Activated T-helper 17 cell treated with anti-CD3 and anti-CD28 coated beads, Interleukin-2, amount 50 U/mL, for 72 hours (primary cell): ENCODE results near the gene CFAP410. TPM values are rescaled to one million over a fixed set of nuclear protein-coding genes. Genes with fewer than 3 reads are reported as not detected.
A peak's percentile ranks its signal among the peaks of the same experiment; 100 is the strongest.
"Not testable (repeated sequence)": the region's sequence is repeated elsewhere in the genome, so short reads cannot be mapped to it uniquely, and the experiment has no call there.

Source experiments
- ATAC-seq: fragments of 150-1000 bp; cut with Tn5 transposase; replicated peaks from 2 replicates; pipeline ENCODE4 v1.10.0; 2021; ENCODE audit warnings: mild to moderate bottlenecking, moderate library complexity
- H3K27ac Mint-ChIP-seq: one replicate; pipeline ENCODE4 v1.8.0; 2022; ENCODE audit warnings: mixed read lengths
- H3K27me3 Mint-ChIP-seq: one replicate; pipeline ENCODE4 v1.8.0; 2022; ENCODE audit warnings: mixed read lengths
- H3K36me3 Mint-ChIP-seq: one replicate; pipeline ENCODE4 v1.8.0; 2022; ENCODE audit warnings: low read depth, mild to moderate bottlenecking, mixed read lengths
- H3K4me1 Mint-ChIP-seq: one replicate; pipeline ENCODE4 v1.8.0; 2022; ENCODE audit warnings: mixed read lengths
- H3K4me3 Mint-ChIP-seq: one replicate; pipeline ENCODE4 v1.8.0; 2022; ENCODE audit warnings: mild to moderate bottlenecking, mixed read lengths
- H3K9me3 Mint-ChIP-seq: one replicate; pipeline ENCODE4 v1.8.0; 2022; ENCODE audit warnings: mixed read lengths
- total RNA-seq, 2 donors: library from RNA; stranded (reverse); gene quantifications; one replicate each; pipeline ENCODE4 v1.2.3, GENCODE V29; 2022

Gene CFAP410
- total RNA-seq, 2 donors from 2014 or later: 13.7 to 16.4 TPM

GRCh38 chr21:44312089-44312488 lies 27.1 kb downstream of the CFAP410 start:
- ATAC-seq: no peak
- Mint-ChIP-seq H3K27ac (no peak overlapping the region), H3K4me1 (peaks cover 6% of the 10 kb centered on the region), H3K36me3 (peaks cover 52% of the 10 kb centered on the region), H3K27me3 (no peaks in the 10 kb centered on the region), H3K4me3 (no peak overlapping the region), H3K9me3 (no peaks in the 10 kb centered on the region)

DNA sequence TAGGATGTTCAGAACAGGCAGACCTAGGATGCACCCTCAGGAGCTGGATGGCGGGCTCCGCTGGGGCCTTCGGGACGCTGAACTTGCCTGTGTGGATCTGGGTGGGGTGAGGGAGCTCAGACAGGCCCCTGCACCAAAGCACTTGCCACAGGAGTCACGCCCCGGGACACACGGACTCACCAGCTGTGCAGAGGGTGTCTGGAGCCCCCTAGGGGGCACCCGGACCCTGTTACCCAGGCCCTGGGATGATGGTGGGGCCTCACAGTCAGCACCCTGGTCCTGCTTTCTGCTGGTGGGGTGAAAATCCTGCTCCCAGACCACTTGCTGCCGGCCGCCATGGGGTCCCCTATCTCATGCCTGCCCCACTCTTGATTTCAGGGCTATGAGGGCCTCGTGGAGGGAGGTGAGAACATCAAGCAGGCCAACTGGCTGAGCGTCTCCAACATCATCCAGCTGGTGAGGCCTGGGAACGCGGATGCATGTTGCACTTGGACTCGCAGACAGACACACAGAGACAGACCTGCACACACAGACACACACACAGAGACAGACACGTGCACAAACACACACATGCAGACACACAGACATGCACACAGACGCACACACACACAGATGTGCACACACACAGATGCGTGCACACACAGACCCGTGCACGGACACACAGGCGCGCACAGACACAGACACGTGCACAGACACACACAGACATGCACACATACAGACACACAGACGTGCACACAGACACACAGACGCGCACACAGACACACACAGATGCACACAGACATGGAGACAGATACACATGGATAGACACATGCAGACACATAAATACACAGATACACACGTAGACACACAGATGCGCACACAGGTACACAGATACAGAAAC lies 28.3 kb downstream of the CFAP410 start:
- H3K27ac Mint-ChIP-seq: no peak overlapping the region
- H3K27me3 Mint-ChIP-seq: no peaks in the 10 kb centered on the region

DNA sequence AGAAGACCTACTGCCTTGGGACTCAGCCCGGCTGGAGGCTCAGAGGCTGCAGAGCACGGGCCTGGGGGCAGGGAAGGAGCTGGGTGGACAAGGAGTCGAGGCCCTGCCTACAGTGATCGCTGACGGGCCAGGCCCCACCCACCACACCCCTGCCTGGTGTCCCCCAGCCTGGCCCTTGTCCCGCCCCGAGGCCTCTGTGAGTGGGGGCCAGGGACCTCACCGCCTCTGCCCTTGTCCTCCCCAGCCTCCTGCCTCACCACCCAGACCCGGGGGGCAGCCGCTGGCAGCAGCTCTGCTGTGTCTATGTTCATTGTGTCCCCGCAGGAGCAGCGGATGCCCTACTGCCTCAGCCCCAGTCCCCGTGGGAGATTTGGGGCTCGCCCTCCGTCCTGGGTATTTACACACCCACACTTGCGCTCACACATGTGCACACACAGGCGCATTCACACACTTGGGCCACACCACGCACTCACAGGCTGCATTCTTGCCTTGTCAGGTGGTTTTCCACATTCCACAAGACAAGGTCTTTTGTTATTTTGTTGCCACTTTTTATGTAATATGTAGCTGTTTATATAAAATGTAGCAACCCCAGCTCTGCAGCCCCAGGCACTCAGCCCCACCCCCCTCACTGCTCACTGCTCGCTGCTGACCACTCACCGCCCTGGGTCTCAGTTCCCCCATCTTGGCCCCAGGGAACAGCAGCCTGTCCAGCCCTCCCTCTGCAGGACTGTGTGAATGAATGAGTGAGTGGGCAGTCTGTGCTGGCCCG lies 32.1 kb downstream of the CFAP410 start:
- Mint-ChIP-seq H3K9me3 (no peaks in the 10 kb centered on the region), H3K27me3 (no peaks in the 10 kb centered on the region), H3K36me3 (peaks cover 55% of the 10 kb centered on the region), H3K4me3 (no peak overlapping the region), H3K27ac (peak overlapping the region; percentile 63), H3K4me1 (peaks cover 11% of the 10 kb centered on the region)
- ATAC-seq: no peak

More for the DNA sequence above, 28.3 kb downstream of the CFAP410 start:
- H3K36me3 Mint-ChIP-seq: peaks cover 49% of the 10 kb centered on the region
- ATAC-seq: no peak
- H3K4me3 Mint-ChIP-seq: no peak overlapping the region
- H3K9me3 Mint-ChIP-seq: no peaks in the 10 kb centered on the region
- peaks cover 6% of the 10 kb centered on the region for H3K4me1 Mint-ChIP-seq

DNA sequence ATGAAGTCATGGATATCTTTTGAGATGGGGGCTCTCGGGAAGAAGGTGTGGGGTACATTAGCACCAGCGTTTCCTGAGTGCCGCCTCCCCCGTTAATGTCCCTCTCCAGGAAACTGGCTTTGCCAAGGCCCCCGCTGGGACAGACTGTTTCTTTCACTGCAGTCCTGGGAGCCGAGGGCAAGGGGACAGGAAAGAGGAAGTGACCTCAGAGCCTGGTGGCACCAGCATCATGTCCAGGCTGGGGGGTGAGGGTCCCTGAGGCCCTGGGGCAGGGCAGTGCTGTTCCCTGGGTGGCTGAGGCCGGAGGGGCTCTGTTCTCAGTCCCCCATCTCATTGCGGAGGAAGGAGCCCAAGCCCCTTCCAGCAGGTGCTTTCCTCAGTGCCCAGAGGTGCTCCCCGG lies 33.5 kb downstream of the CFAP410 start:
- ATAC-seq: no peak
- no peaks in the 10 kb centered on the region for H3K27me3 Mint-ChIP-seq
- peaks cover 5% of the 10 kb centered on the region for H3K4me1 Mint-ChIP-seq
- peaks cover 54% of the 10 kb centered on the region for H3K36me3 Mint-ChIP-seq
- H3K4me3 Mint-ChIP-seq: no peak overlapping the region
- no peak overlapping the region for H3K27ac Mint-ChIP-seq
- no peaks in the 10 kb centered on the region for H3K9me3 Mint-ChIP-seq

DNA sequence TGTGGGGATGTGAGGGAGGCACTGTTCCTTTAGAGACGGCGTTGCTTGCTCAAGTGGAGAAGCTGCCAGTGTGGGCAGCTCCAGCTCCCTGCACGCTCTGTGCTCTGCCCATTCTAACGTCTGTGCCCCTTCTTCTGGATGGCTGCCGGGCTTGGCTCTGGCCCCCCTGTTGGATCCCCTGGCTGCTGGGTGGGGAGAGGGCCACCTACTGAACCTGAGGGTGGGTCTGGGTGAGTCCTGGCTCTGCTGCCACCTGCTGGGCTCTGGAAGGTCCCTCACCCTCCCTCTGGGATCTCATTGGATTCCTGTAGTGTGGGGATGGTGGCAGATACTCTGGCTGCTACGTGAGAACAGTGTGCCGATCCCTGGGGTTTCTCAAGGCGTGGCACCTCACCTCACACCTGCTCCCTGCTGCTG lies 34.3 kb downstream of the CFAP410 start:
- peak; percentile 25 for ATAC-seq
- peaks cover 55% of the 10 kb centered on the region for H3K36me3 Mint-ChIP-seq
- no peaks in the 10 kb centered on the region for H3K27me3 Mint-ChIP-seq
- peak overlapping the region; percentile 28 for H3K4me3 Mint-ChIP-seq
- H3K9me3 Mint-ChIP-seq: no peaks in the 10 kb centered on the region
- peak overlapping the region; percentile 78 for H3K27ac Mint-ChIP-seq
- H3K4me1 Mint-ChIP-seq: peaks cover 5% of the 10 kb centered on the region

DNA sequence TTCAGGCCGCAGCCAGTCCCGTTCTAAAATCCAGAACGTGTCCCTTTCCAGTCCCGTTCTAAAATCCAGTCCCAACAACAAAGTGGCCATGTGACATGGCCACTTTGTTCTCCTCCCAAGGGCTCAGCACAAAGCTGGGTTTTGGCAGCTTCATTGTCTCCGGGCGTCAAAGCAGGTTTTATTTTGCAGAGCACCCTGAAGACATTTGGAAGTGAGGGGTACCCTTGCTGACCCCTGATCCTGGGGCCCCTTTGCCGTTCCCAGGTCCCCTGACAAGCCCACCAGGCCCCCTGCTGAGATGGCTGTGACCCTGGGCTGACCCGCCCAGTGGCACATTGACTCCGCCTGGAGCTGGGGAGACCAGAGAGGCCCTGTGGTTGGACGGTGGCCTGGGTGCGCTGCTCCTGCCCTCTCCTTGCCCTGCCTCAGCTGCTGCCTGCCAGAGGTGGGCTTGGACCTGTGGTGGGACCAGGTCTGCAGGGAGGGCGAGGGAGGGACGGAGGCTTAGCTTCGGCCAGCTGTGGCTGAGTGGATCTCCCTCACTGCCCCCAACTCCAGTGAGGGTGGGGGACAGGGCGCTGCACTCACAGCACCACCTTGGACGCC lies 35.1 kb downstream of the CFAP410 start:
- Mint-ChIP-seq H3K4me3 (no peak overlapping the region), H3K27me3 (no peaks in the 10 kb centered on the region), H3K36me3 (peaks cover 55% of the 10 kb centered on the region), H3K4me1 (peaks cover 5% of the 10 kb centered on the region), H3K27ac (no peak overlapping the region), H3K9me3 (no peaks in the 10 kb centered on the region)
- no peak for ATAC-seq

DNA sequence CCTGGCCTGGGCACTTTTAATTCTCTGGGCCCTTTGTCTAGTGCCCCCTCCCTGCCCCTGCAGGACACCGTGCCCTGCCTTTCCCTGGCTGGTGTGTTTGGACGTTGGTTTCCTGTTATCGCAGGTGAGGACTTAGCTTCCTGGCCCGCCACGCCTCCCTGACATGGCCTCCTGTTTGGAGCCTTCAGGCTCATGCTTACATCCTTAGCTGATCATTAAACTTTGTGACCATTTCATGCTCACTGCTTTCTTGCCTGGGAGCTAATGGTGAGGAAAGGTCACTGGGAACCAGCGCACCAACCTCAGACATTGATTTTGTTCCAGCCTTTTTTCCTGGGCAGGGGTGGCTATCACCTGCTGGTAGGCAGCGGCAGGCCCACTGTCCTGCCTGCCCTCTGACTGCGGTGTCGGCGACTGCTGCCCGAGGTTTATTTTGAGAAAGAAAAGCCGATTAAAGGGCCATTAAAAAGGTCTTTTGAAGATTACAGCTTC lies 35.7 kb downstream of the CFAP410 start:
- no peaks in the 10 kb centered on the region for H3K27me3 Mint-ChIP-seq
- peak overlapping the region; percentile 81 for H3K27ac Mint-ChIP-seq
- H3K4me1 Mint-ChIP-seq: peaks cover 5% of the 10 kb centered on the region
- peaks cover 49% of the 10 kb centered on the region for H3K36me3 Mint-ChIP-seq
- ATAC-seq: no peak
- peak overlapping the region; percentile 83 for H3K4me3 Mint-ChIP-seq
- no peaks in the 10 kb centered on the region for H3K9me3 Mint-ChIP-seq

GRCh38 chr21:44302573-44303401 lies 36.4 kb downstream of the CFAP410 start:
- not testable (repeated sequence) for ATAC-seq, H3K27me3 Mint-ChIP-seq, H3K9me3 Mint-ChIP-seq, H3K4me1 Mint-ChIP-seq
- Mint-ChIP-seq H3K4me3 (peak overlapping the region; percentile 83), H3K27ac (peak overlapping the region; percentile 85), H3K36me3 (peaks cover 43% of the 10 kb centered on the region)

DNA sequence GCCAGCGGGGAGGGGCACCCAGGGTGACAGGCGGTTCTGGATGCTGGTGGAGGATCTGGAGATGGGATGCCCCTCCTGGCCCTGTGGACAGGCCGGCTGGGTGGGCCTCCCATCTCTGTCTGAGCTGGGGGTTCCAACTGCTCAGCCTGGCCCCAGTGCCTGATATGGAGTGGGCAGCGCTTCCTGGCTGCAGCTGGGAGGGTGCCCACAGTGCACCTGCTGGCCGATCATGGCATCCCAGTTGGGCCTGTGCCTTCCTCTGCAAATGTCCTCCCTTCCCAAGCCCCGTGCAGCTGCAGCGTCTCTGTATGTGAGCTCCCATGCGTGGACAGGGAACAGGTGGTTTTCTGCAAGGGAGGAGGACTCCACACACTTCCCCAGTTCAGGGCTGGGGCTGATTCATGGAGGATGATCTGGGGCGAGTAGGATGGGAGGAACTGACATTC lies 37.2 kb downstream of the CFAP410 start:
- peaks cover 35% of the 10 kb centered on the region for H3K36me3 Mint-ChIP-seq
- ATAC-seq: no peak
- H3K27ac Mint-ChIP-seq: peak overlapping the region; percentile 85
- H3K4me1 Mint-ChIP-seq: peaks cover 9% of the 10 kb centered on the region
- peak overlapping the region; percentile 83 for H3K4me3 Mint-ChIP-seq
- H3K9me3 Mint-ChIP-seq: no peaks in the 10 kb centered on the region
- H3K27me3 Mint-ChIP-seq: no peaks in the 10 kb centered on the region

DNA sequence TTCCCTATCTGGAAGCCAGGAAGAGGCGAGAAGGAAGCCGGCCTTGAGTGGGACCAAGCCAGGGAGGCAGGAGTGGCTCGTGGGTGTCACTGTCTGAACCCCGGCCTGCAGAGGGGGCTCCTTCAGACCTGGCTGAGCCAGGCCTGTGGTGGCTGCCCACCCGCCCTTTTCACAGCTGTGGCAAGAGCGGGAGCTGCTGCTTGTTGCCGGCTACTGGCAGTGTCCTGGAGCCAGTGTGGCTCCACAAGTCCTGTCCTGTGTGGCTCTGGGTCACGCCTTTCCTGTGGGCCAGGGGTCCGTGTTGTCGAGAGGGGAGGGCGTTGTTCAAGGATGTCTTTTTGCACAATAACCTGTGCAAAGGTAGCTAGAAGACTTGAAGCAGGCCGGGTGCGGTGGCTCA lies 38.0 kb downstream of the CFAP410 start:
- Mint-ChIP-seq H3K4me3 (peak overlapping the region; percentile 83), H3K27me3 (no peaks in the 10 kb centered on the region), H3K9me3 (no peaks in the 10 kb centered on the region), H3K4me1 (peaks cover 9% of the 10 kb centered on the region), H3K27ac (peak overlapping the region; percentile 85), H3K36me3 (peaks cover 34% of the 10 kb centered on the region)
- ATAC-seq: no peak

GRCh38 chr21:44300262-44300959 lies 38.8 kb downstream of the CFAP410 start:
- Mint-ChIP-seq H3K9me3 (no peaks in the 10 kb centered on the region), H3K36me3 (peaks cover 34% of the 10 kb centered on the region), H3K27me3 (no peaks in the 10 kb centered on the region), H3K4me1 (peaks cover 9% of the 10 kb centered on the region), H3K27ac (peak overlapping the region; percentile 85), H3K4me3 (peak overlapping the region; percentile 83)
- peak; percentile 54 for ATAC-seq

DNA sequence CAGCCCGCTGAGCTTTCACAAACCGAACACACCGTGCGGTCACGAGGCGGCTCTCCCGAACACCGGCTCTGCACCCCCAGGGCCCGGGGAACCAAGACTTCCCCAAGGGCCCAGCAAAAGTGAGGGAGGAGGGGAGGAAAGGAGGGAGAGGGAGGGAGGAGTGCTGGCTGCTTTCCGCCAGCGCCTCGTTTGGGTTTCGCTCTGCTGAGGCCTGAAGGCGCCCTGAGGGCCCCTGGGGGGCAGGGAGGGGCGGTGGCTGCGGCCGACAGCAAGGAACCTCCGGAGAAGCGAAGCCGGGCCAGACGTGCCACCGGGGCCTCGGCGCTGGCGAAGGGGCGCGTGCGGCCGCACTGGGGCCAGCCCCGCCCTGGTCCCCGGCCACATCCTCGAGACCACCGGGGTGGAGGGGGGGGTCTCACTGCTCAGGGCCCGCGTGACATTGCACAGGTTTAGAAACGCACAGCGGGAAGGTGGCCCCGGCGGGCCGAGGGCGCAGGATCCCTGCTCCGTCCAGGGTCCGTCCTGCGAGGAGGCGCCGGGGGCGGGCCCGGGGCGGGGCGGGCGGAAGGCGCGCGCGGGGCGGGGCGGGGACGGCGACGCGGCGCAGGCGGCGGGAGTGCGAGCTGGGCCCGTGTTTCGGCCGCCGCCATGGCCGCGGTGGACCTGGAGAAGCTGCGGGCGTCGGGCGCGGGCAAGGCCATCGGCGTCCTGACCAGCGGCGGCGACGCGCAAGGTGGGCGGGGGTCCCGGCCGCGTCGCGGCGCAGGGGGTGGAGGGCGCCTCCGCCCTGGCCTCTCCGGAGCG lies 39.5 kb downstream of the CFAP410 start, which contains the start of gene PFKL:
Gene PFKL, plus strand, starts transcription at position 596 of the 804 bp plus-strand sequence. Its CDS starts 53 bp downstream, at position 649.
- peak within 1 kb of the TSS; percentile 87 for H3K4me3 Mint-ChIP-seq
- no peaks in the 10 kb centered on the region for H3K27me3 Mint-ChIP-seq
- no peaks in the 10 kb centered on the region for H3K9me3 Mint-ChIP-seq
- peaks cover 27% of the 10 kb centered on the region for H3K36me3 Mint-ChIP-seq
- peak within 1 kb of the TSS; percentile 86 for H3K27ac Mint-ChIP-seq
- peak; percentile 82 for ATAC-seq
- peaks cover 9% of the 10 kb centered on the region for H3K4me1 Mint-ChIP-seq
